T-helper 9 cell (primary cell): Measurements from ENCODE around the gene PP2D1.
A peak's percentile ranks its signal among the peaks of the same experiment; 100 is the strongest.
"Not testable (repeated sequence)": the region's sequence is repeated elsewhere in the genome, so short reads cannot be mapped to it uniquely, and the experiment has no call there.

ENCODE experiments used
- DNase-seq: peaks from one replicate; pipeline ENCODE4 v3.0.0-alpha.2; 2020
- total RNA-seq, 2 donors: gene quantifications; one replicate each; lab custom pipeline; 2026; lab: John Stamatoyannopoulos, UW

Gene PP2D1
- total RNA-seq, result 0 to 0.07 reads per million in 2 donors

- no peak for DNase-seq
Measured at GRCh38 chr3:20012164-20012563, at the start of gene PP2D1. Gene PP2D1 (minus strand): TSS chr3:20012264. CDS start chr3:20012072, 192 bp downstream.

DNA sequence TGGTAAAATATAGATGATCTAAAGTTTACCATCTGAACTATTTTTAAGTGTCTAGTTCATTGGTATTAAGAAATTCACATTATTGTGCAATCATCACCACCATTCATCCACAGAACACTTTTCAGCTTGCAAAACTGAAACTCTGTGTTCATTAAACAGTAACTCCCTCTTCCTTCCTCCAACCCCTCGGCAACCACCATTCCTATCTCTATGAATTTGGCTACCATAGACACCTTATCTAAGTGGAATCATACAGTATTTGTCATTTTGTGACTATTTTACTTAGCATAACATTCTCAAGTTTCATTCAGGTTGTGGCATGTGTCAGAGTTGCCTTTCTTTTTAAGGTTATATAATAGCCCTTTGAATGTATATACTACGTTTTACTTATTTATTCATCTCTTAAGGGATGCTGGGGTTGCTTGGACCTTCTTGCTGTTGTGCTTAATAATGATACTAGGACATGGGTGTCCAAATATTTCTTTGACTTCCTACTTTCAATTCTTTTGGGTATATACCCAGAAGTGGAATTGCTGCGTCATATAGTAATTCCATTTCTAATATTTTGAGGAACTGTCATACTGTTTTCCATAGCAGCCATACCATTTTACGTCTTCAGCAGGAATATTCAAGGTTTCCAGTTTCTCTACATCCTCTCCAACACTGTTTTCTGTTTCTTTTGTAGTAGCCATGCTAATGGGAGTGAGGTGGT lies 49.1 kb upstream of the PP2D1 start:
- DNase-seq, result no peak

GRCh38 chr3:20059929-20060328 lies 47.9 kb upstream of the PP2D1 start:
- DNase-seq, result no peak

GRCh38 chr3:20057612-20058180 lies 45.6 kb upstream of the PP2D1 start:
- no peak for DNase-seq

GRCh38 chr3:20056725-20057611 lies 44.9 kb upstream of the PP2D1 start:
- DNase-seq, result no peak

- DNase-seq, result no peak
Measured at GRCh38 chr3:20055842-20056241, 43.8 kb upstream of the PP2D1 start.

DNA sequence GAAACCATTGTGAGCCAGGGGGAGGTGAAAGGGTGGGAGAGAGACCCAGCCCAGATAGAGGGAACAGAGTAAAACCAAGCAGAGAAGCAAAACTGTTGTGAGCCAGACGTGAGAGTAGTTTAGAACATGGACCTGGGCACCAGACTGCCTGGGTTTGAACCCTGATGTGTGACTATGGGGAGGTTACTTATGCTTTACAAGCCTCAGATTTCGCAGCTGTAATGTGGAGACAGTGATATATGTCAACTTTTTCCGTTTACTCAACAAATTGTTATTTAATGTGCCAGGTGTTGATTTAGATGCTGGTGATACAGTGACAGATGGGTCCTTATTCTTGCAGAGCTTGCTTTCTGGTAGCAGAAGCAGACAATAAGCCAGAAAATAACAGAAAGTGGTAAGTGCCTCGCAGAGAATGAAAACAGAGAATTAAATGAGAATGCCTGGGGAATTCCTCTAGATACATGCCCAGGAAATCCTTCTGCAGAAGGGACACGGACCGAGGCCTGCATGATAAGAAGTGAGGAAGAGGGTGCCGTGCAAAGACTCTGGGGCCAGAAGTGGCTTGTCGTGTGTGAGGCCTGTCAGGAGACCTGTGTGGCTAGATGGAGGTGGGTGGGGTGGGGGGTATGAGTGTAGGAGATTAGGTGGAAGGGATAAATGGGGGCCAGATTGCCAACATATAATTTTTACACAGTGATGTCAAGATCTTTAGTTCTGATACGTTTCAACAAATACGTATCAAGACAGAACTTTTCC lies 43.1 kb upstream of the PP2D1 start:
- no peak for DNase-seq

DNA sequence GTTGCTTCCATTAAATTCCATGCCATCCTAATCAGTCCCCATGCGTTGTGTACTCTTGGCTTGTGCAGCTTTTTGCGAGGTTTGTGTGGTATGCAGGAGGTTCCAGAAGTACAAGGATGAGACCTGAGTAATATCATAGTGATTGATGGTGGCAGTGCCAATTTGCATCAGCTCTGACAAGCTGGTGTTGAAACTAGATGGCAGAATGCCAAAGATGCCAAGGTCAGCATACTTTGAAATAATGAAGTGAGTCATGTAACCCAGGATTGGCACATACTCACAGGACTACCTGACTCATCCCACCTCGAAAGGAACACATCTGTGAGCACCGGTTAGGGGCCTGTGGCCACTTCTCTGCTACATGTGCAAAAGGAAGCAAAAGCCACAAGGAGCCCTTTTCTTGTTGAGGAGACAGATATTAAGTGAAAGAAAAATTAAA lies 42.5 kb upstream of the PP2D1 start:
- DNase-seq, result peak; percentile 44

- DNase-seq, result no peak
Measured at GRCh38 chr3:20052851-20053250, 40.8 kb upstream of the PP2D1 start.

GRCh38 chr3:20051123-20051806 lies 39.2 kb upstream of the PP2D1 start:
- DNase-seq, result no peak

DNA sequence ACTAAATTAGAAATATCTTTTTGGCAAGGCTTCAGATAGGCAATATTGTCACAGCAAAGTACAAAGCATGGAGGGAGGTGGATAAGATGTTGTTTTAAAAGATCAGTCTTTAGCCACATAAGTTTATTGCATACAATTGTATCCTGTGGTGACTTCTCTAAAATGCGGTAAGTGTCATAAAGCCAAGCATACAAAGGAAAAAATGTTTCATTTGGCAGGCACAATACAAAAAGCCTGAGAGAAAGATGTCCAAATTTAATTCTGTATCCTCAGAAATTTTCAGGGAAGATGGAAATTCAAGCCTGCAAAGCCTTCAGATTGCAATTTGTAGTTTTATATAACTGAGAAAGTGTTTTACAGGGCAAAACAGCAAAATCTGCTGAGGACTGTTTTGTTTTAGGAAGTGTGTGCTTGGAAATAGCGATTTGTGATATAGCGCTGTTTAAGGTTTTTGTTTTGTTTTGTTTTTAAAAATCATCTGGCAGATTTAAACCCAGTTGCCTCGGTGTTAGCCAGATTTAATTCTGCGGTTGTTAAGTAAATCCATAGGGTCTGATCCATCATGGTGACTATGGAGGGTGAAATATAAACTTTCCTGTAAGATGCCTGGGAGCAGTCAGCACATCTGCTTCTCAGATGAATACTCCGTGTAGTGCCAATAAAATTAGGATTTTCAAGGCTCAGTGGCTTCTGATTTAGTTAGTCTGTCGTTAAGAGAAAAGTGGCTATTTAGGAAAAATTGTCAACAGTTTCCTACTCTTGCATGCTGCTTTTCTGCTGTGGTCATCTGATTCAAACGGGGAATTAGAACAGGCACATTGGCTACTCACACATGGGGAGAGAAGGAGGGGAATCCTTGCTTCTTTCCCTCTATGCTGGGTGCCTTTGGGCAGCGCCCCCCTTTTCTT lies 36.2 kb upstream of the PP2D1 start:
- no peak for DNase-seq

DNA sequence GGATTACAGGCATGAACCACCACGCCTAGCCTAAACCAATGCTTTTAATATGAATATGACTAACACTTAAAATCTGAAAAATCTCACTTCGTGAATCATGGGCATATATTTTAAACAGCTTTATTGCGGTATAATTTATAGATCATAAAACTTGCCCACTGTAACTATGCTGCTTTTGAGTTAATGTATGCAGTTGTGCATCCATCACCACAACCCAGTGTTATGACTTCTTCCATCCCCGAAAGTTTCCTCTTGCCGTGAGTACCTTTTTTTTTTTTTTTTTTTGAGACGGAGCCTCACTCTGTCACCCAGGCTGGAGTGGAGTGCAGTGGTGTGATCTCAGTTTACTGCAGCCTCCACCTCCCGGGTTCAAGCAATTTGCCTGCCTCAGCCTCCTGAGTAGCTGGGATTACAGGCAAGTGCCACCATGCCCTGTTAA lies 35.3 kb upstream of the PP2D1 start:
- no peak for DNase-seq

- DNase-seq, result no peak
Measured at GRCh38 chr3:20046556-20046955, 34.5 kb upstream of the PP2D1 start.

DNA sequence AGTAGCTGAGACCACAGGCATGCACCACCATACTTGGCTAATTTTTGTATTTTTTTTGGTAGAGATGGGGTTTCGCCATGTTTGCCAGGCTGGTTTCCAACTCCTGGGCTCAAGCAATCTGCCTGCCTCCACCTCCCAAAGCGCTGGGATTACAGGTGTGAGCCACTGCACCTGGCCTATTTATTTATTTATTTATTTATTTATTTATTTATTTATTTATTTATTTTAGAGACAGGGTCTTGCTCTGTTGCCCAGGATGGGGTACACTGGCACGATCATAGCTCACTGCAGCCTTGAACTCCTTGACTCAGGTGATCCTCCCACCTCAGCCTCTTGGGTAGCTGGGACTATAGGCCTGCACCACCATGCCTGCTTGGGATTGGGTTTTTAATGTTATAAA lies 33.1 kb upstream of the PP2D1 start:
- DNase-seq, result not testable (repeated sequence)

DNA sequence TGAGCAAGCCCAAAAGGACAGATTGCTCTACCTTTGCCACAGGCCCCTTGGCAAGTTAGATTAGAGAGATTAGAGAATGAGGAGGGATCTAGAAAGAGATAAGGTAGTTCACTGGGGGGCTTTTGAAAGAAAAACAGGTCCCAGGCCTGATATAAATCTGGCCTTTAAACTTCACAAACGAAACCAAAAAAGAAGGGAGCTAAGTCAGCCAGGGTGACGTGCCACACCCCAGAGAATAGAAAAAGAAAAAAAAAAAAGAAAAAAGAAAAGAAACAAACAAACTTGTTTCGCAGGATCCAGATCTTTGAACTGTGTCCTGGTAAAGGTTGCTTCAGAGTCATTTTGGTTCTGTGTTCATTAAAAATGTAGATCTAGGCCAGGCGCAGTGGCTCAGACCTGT lies 31.8 kb upstream of the PP2D1 start:
- no peak for DNase-seq

- DNase-seq, result peak; percentile 44
Measured at GRCh38 chr3:20043396-20043795, 31.3 kb upstream of the PP2D1 start.

DNA sequence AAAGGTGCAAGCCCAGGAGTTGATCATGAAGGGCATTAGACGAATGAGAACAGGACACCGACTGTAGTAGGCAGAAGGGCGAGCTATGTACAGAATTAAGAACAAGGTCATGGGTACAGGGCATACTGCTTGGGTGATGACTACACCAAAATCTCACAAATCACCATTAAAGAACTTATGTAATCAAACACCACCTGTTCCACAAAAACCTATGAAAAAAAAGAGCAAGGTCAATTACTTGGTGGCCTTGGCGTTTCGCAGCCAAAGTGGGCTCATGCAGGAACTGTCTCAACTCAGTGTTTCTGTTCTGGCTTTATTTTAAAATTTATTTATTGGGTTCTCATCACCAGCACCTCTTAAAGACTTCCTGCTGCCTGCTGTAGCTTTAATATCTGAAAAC lies 30.3 kb upstream of the PP2D1 start:
- DNase-seq, result no peak

DNA sequence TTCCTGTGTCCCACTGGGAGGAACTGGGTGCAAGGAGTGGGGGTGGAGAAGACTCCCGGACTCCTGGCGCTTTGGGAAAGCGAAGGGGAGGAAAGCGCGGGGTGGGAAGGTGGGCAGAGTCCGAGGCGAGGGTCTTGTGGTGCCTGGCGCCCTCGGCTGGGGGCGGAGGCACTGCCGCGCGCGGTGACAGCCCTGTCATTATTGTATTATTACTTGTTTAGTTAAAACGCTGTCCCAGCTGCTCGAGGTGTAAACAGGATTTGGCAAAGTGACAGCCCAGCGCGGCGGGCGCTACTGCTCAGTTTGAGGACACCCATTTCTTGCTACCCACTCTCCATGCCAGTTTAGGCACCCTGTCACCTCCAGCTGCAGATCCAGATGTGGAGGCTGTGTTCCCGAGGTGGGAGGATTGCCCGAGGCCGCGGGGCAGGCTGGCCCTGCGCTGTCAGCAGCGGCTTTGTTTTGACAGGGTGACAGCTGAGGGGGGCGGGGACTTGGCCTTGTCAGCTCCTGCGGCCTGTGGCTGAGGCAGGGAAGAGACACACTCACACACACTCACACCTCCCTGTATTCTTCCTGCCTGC lies 29.2 kb upstream of the PP2D1 start:
- DNase-seq, result peak; percentile 65

GRCh38 chr3:20040548-20041196 lies 28.6 kb upstream of the PP2D1 start:
- DNase-seq, result peak; percentile 64
